SK-N-SH (cell line): ENCODE measurements around the gene COA4. TPM values are rescaled to one million over a fixed set of nuclear protein-coding genes. Genes with fewer than 3 reads are reported as not detected.
A peak's percentile ranks its signal among the peaks of the same experiment; 100 is the strongest.

Source experiments
- CTCF ChIA-PET: fragments of 300-600, 350-600 bp; formaldehyde crosslinking; extraction: SDS; loops from one replicate; lab custom pipeline; 2021; lab: Yijun Ruan, JAX
- POLR2A ChIA-PET: fragments of 350-600 bp; sonication (Branson Sonifier 250); formaldehyde crosslinking; extraction: SDS; loops from one replicate; lab custom pipeline; 2020; ENCODE audit warnings: antibody characterized with exemption, inconsistent platforms; lab: Yijun Ruan, JAX
- DNase-seq: peaks from one replicate; pipeline ENCODE4 v3.0.0; 2012
- H2AFZ ChIP-seq: fragments of 200-600 bp; sonication (generic); 2 replicates; pipeline ENCODE4 v1.8.1; 2016; ENCODE audit warnings: antibody characterized with exemption, mild to moderate bottlenecking, low read depth
- H3F3A ChIP-seq: fragments of 200-600 bp; sonication (generic); replicated peaks from 2 replicates; pipeline ENCODE3; 2016; ENCODE audit warnings: antibody characterized with exemption, mild to moderate bottlenecking; ENCODE audit not compliant: insufficient read depth
- H3K27ac ChIP-seq, 2 experiments: fragments of 200-500 bp in 1 of 2; fragments of 200-600 bp in 1 of 2; sonication (Bioruptor generic) in 1 of 2; sonication (generic), shearing (Covaris generic) in 1 of 2; 2 replicates each; pipeline versions ENCODE4 v1.5.1 to v1.6.1; 2014 to 2016; ENCODE audit warnings: low read depth in 2 of 2, inconsistent platforms in 1 of 2, low read length in 1 of 2, mild to moderate bottlenecking in 1 of 2, mixed read lengths in 1 of 2
- H3K27me3 ChIP-seq: fragments of 200-600 bp; sonication (generic), shearing (Covaris generic); 2 replicates; pipeline ENCODE4 v1.6.1; 2016; ENCODE audit warnings: mixed run types; ENCODE audit not compliant: insufficient read depth
- H3K36me3 ChIP-seq, 2 experiments: fragments of 200-500 bp in 1 of 2; fragments of 200-600 bp in 1 of 2; sonication (Bioruptor generic) in 1 of 2; sonication (generic) in 1 of 2; replicated peaks in 1 of 2; 2 replicates each; pipeline versions ENCODE3 to v1.5.1; 2014 to 2016; ENCODE audit warnings: low read length in 1 of 2, mild to moderate bottlenecking in 1 of 2; ENCODE audit not compliant: insufficient read depth in 2 of 2, control insufficient read depth in 1 of 2
- H3K4me1 ChIP-seq, 2 experiments: fragments of 200-500 bp in 1 of 2; fragments of 200-600 bp in 1 of 2; sonication (Bioruptor generic) in 1 of 2; sonication (generic), shearing (Covaris generic) in 1 of 2; 2 replicates each; pipeline versions ENCODE4 v1.5.1 to v1.6.1; 2014 to 2016; ENCODE audit warnings: low read depth in 1 of 2, low read length in 1 of 2, mixed run types in 1 of 2; ENCODE audit not compliant: insufficient read depth in 2 of 2, control insufficient read depth in 1 of 2
- H3K4me2 ChIP-seq: fragments of 200-600 bp; sonication (generic), shearing (Covaris generic); 2 replicates; pipeline ENCODE4 v1.6.1; 2017; ENCODE audit warnings: mixed run types
- H3K4me3 ChIP-seq, 2 experiments: fragments of 200-500 bp in 1 of 2; fragments of 200-600 bp in 1 of 2; sonication (Bioruptor generic) in 1 of 2; sonication (generic), shearing (Covaris generic) in 1 of 2; 2 replicates each; pipeline versions ENCODE4 v1.5.1 to v1.8.1; 2014 to 2016; ENCODE audit warnings: low read depth in 2 of 2, inconsistent platforms in 1 of 2, low read length in 1 of 2, mild to moderate bottlenecking in 1 of 2, mixed read lengths in 1 of 2, moderate library complexity in 1 of 2
- H3K79me2 ChIP-seq: fragments of 200-600 bp; sonication (generic); 2 replicates; pipeline ENCODE4 v1.8.1; 2017; ENCODE audit warnings: mild to moderate bottlenecking; ENCODE audit not compliant: insufficient read depth
- H3K9ac ChIP-seq: fragments of 200-600 bp; sonication (generic); 2 replicates; pipeline ENCODE4 v1.6.1; 2017; ENCODE audit warnings: mixed run types
- H3K9me2 ChIP-seq: fragments of 200-600 bp; sonication (generic); 2 replicates; pipeline ENCODE4 v1.6.1; 2017; ENCODE audit warnings: mixed run types
- H3K9me3 ChIP-seq: fragments of 200-600 bp; sonication (generic); 2 replicates; pipeline ENCODE4 v1.6.1; 2017; ENCODE audit warnings: mixed run types, mild to moderate bottlenecking, moderate library complexity
- H4K20me1 ChIP-seq: fragments of 200-600 bp; sonication (generic); 2 replicates; pipeline ENCODE4 v1.6.1; 2017; ENCODE audit warnings: mild to moderate bottlenecking, mixed run types; ENCODE audit not compliant: insufficient read depth
- CHD2 ChIP-seq: fragments of 150-350 bp; IDR thresholded peaks from 2 replicates; pipeline ENCODE4 v1.6.1; 2018; ENCODE audit warnings: low read length; ENCODE audit not compliant: partially characterized antibody
- EZH2phosphoT487 ChIP-seq: fragments of 200-600 bp; sonication (generic); IDR thresholded peaks from 2 replicates; pipeline ENCODE4 v1.6.1; 2017; ENCODE audit warnings: low read depth, mixed run types, mild to moderate bottlenecking, antibody characterized with exemption, moderate library complexity, borderline replicate concordance
- FOXJ3 ChIP-seq: sonication (generic); formaldehyde crosslinking; IDR thresholded peaks from 2 replicates; pipeline ENCODE4 v1.5.1; 2020; ENCODE audit warnings: mild to moderate bottlenecking, missing genetic modification reagents
- FOXM1 ChIP-seq: IDR thresholded peaks from 2 replicates; pipeline ENCODE4 v1.4.0; 2012; ENCODE audit warnings: low read depth, mild to moderate bottlenecking
- IRF3 ChIP-seq: fragments of 150-350 bp; IDR thresholded peaks from 2 replicates; pipeline ENCODE4 v1.6.1; 2016; ENCODE audit warnings: mild to moderate bottlenecking, low read depth, low read length
- MAX ChIP-seq: IDR thresholded peaks from 2 replicates; pipeline ENCODE4 v1.4.0; 2012; ENCODE audit warnings: low read depth
- MEF2A ChIP-seq: IDR thresholded peaks from 2 replicates; pipeline ENCODE4 v1.4.0; 2012; ENCODE audit warnings: low read depth, borderline replicate concordance
- MXI1 ChIP-seq: IDR thresholded peaks from 2 replicates; pipeline ENCODE4 v1.6.1; 2012; ENCODE audit warnings: mild to moderate bottlenecking, low read depth, low read length, improper control_type of control experiment
- NFIC ChIP-seq: IDR thresholded peaks from 2 replicates; pipeline ENCODE4 v1.4.0; 2012; ENCODE audit warnings: borderline replicate concordance
- PBX3 ChIP-seq: IDR thresholded peaks from 2 replicates; pipeline ENCODE4; 2012
- RAD21 ChIP-seq: IDR thresholded peaks from 2 replicates; pipeline ENCODE4 v1.6.1; 2012; ENCODE audit warnings: mild to moderate bottlenecking, low read length
- RCOR1 ChIP-seq: fragments of 150-350 bp; IDR thresholded peaks from 2 replicates; pipeline ENCODE4 v1.6.1; 2017; ENCODE audit warnings: antibody characterized with exemption, low read length
- RXRA ChIP-seq: IDR thresholded peaks from 2 replicates; pipeline ENCODE4 v1.4.0; 2012; ENCODE audit warnings: low read depth, mild to moderate bottlenecking, borderline replicate concordance
- SMC3 ChIP-seq: IDR thresholded peaks from 2 replicates; pipeline ENCODE4 v1.6.1; 2012; ENCODE audit warnings: low read depth, low read length, improper control_type of control experiment
- TCF12 ChIP-seq: IDR thresholded peaks from 2 replicates; pipeline ENCODE4 v1.4.0; 2012
- WGBS: methylation state at CpG from one replicate; pipeline ENCODE4 v1.1.6; 2017; ENCODE audit warnings: low lambda C conversion rate; 5-methylcytosine and 5-hydroxymethylcytosine counted together
- polyA plus RNA-seq, 3 experiments: library from polyadenylated mRNA; depleted of rRNA; stranded (reverse); fragments of >200 nt; gene quantifications; 2 replicates each; pipeline ENCODE4 v1.2.3, GENCODE V29; 2012

COA4 gene
- polyA plus RNA-seq, 1 of the 3 experiments (the other 2 are of a cell fraction), result 171 TPM

- TF ChIP-seq IRF3 (no peak), RCOR1 (peak; percentile 42; the same call in 1 of the 2 replicates), MEF2A (no peak), FOXJ3 (peak; percentile 69; the same call in 1 of the 2 replicates), FOXM1 (no peak), CHD2 (peak; percentile 77)
Measured at GRCh38 chr11:73866095-73866579, 10.5 kb downstream of the COA4 start (continued).

- no peak overlapping the region for H3K4me3 ChIP-seq
- whole genome bisulfite sequencing, result 85% methylated on average over 4 of the region's 4 CpGs
- POLR2A ChIA-PET, result no interaction called here
- no peaks in the 10 kb centered on the region for H3K9me2 ChIP-seq
- no peaks in the 10 kb centered on the region for H3K79me2 ChIP-seq
- peaks cover 9 to 12% of the 10 kb centered on the region in 2 experiments for H3K4me1 ChIP-seq
- no peak overlapping the region for H3K9ac ChIP-seq
- H3K36me3 ChIP-seq, result no peaks in the 10 kb centered on the region
- no peak for DNase-seq
- TF ChIP-seq SMC3 (no peak), NFIC (no peak), MAX (no peak), FOXJ3 (no peak), TCF12 (no peak), RAD21 (no peak), IRF3 (no peak), EZH2phosphoT487 (no peak), MXI1 (no peak), RXRA (no peak), PBX3 (no peak)
- TF ChIP-seq, all 33 proteins: peak for 0
- H2AFZ ChIP-seq, result no peak overlapping the region
- CTCF ChIA-PET, result interaction anchor here (1.9 kb wide), 1 partner anchor 9 kb away, joined by 5 read pairs; no protein-coding TSS in a partner anchor
- H3K27ac ChIP-seq, result no peak overlapping the region
- H3F3A ChIP-seq, result peaks cover 21% of the 10 kb centered on the region
- H3K27me3 ChIP-seq, result no peaks in the 10 kb centered on the region
- H3K9me3 ChIP-seq, result no peaks in the 10 kb centered on the region
- no peaks in the 10 kb centered on the region for H4K20me1 ChIP-seq
- no peak overlapping the region for H3K4me2 ChIP-seq
Measured at GRCh38 chr11:73862986-73863385, 13.7 kb downstream of the COA4 start.
